ENCODE measurements around the gene SULT4A1. TPM values are rescaled to one million over a fixed set of nuclear protein-coding genes. Genes with fewer than 3 reads are reported as not detected.

Gene SULT4A1
- total RNA-seq, 1 donor from 2014 or later = 6.3 TPM

- Mint-ChIP-seq H3K9me3 (peaks cover 4% of the 10 kb centered on the region), H3K27me3 (ENCODE audit: low read depth) (no peaks in the 10 kb centered on the region), H3K4me1 (no peaks in the 10 kb centered on the region), H3K36me3 (ENCODE audit: low read depth) (peaks cover 3% of the 10 kb centered on the region), H3K27ac (ENCODE audit: unreplicated experiment) (no peak overlapping the region), H3K4me3 (no peak overlapping the region)
- TF ChIP-seq, protein P1, sequence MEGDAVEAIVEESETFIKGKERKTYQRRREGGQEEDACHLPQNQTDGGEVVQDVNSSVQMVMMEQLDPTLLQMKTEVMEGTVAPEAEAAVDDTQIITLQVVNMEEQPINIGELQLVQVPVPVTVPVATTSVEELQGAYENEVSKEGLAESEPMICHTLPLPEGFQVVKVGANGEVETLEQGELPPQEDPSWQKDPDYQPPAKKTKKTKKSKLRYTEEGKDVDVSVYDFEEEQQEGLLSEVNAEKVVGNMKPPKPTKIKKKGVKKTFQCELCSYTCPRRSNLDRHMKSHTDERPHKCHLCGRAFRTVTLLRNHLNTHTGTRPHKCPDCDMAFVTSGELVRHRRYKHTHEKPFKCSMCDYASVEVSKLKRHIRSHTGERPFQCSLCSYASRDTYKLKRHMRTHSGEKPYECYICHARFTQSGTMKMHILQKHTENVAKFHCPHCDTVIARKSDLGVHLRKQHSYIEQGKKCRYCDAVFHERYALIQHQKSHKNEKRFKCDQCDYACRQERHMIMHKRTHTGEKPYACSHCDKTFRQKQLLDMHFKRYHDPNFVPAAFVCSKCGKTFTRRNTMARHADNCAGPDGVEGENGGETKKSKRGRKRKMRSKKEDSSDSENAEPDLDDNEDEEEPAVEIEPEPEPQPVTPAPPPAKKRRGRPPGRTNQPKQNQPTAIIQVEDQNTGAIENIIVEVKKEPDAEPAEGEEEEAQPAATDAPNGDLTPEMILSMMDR (conservative IDR thresholded peaks at IDR 0.05) = no peak
- DNase-seq (ENCODE audit: low read depth, low spot score) = no peak
Measured at GRCh38 chr22:43853328-43853931, 8.9 kb downstream of the SULT4A1 start.

- peaks cover 3% of the 10 kb centered on the region for H3K36me3 Mint-ChIP-seq (ENCODE audit: low read depth)
- no peak for DNase-seq (ENCODE audit: low read depth, low spot score)
- no peaks in the 10 kb centered on the region for H3K27me3 Mint-ChIP-seq (ENCODE audit: low read depth)
- TF ChIP-seq, protein P1 (conservative IDR thresholded peaks at IDR 0.05) = no peak
- no peak overlapping the region for H3K4me3 Mint-ChIP-seq
- H3K27ac Mint-ChIP-seq (ENCODE audit: unreplicated experiment) = peak overlapping the region; percentile 85
- peaks cover 4% of the 10 kb centered on the region for H3K9me3 Mint-ChIP-seq
- no peaks in the 10 kb centered on the region for H3K4me1 Mint-ChIP-seq
Measured at GRCh38 chr22:43852573-43853327, 9.6 kb downstream of the SULT4A1 start.

DNA sequence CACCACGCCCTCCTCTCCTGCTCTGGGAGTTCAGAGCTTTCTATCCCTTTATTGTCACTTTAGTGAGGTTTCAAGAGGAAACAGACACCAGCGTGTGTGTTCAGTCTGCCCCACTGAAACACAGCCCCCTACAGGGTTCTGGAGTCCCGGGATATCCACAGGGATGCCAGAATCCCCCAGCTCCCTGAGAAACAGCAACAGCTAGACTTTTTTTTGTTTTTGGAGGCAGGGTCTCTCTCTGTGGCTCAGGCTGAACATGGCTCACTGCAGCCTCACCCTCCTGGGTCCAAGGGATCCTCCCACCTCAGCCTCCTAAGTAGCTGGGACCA, 10.4 kb downstream of the SULT4A1 start:
- DNase-seq (ENCODE audit: low read depth, low spot score) = no peak
- H3K9me3 Mint-ChIP-seq = peaks cover 2% of the 10 kb centered on the region
- H3K36me3 Mint-ChIP-seq (ENCODE audit: low read depth) = peaks cover 3% of the 10 kb centered on the region
- H3K4me1 Mint-ChIP-seq = no peaks in the 10 kb centered on the region
- no peak overlapping the region for H3K4me3 Mint-ChIP-seq
- TF ChIP-seq, protein P1 (conservative IDR thresholded peaks at IDR 0.05) = no peak
- no peak overlapping the region for H3K27ac Mint-ChIP-seq (ENCODE audit: unreplicated experiment)
- no peaks in the 10 kb centered on the region for H3K27me3 Mint-ChIP-seq (ENCODE audit: low read depth)

GRCh38 chr22:43851058-43851978, 11.0 kb downstream of the SULT4A1 start:
- no peak overlapping the region for H3K27ac Mint-ChIP-seq (ENCODE audit: unreplicated experiment)

GRCh38 chr22:43850529-43850928, 11.8 kb downstream of the SULT4A1 start:
- Mint-ChIP-seq H3K4me3 (no peak overlapping the region), H3K4me1 (no peaks in the 10 kb centered on the region), H3K9me3 (no peaks in the 10 kb centered on the region), H3K27ac (ENCODE audit: unreplicated experiment) (no peak overlapping the region), H3K27me3 (ENCODE audit: low read depth) (no peaks in the 10 kb centered on the region), H3K36me3 (ENCODE audit: low read depth) (no peaks in the 10 kb centered on the region)
- DNase-seq (ENCODE audit: low read depth, low spot score) = no peak
- TF ChIP-seq, protein P1 (conservative IDR thresholded peaks at IDR 0.05) = no peak

More at GRCh38 chr22:43851058-43851978, 11.0 kb downstream of the SULT4A1 start:
- H3K4me1 Mint-ChIP-seq = no peaks in the 10 kb centered on the region
- no peaks in the 10 kb centered on the region for H3K27me3 Mint-ChIP-seq (ENCODE audit: low read depth)
- peaks cover 1% of the 10 kb centered on the region for H3K36me3 Mint-ChIP-seq (ENCODE audit: low read depth)
- TF ChIP-seq, protein P1 (conservative IDR thresholded peaks at IDR 0.05) = no peak
- no peak overlapping the region for H3K4me3 Mint-ChIP-seq
- no peak for DNase-seq (ENCODE audit: low read depth, low spot score)
- H3K9me3 Mint-ChIP-seq = no peaks in the 10 kb centered on the region

Data from neural crest cell (in vitro differentiated cells).